Retinal pigment epithelial cell (primary cell): ENCODE measurements around the gene C1orf232.
A peak's percentile ranks its signal among the peaks of the same experiment; 100 is the strongest.

Experiments used
- DNase-seq: peaks from one replicate; pipeline ENCODE4 v3.0.0-alpha.2; 2010; ENCODE audit warnings: low read depth
- H3K4me3 ChIP-seq: 2 replicates; pipeline ENCODE4 v1.5.1; 2011; ENCODE audit warnings: mild to moderate bottlenecking, low read length, control low read depth, moderate library complexity
- TF ChIP-seq, protein P1 (sequence below): conservative IDR thresholded peaks from 2 replicates; pipeline ENCODE4 v1.5.1; 2011; ENCODE audit warnings: low read depth, low read length, control low read depth, inconsistent platforms

The C1orf232 gene

GRCh38 chr1:26155370-26156284, 13.1 kb downstream of the C1orf232 start:
- no peak overlapping the region for H3K4me3 ChIP-seq
- no peak for DNase-seq
- TF ChIP-seq, protein P1, sequence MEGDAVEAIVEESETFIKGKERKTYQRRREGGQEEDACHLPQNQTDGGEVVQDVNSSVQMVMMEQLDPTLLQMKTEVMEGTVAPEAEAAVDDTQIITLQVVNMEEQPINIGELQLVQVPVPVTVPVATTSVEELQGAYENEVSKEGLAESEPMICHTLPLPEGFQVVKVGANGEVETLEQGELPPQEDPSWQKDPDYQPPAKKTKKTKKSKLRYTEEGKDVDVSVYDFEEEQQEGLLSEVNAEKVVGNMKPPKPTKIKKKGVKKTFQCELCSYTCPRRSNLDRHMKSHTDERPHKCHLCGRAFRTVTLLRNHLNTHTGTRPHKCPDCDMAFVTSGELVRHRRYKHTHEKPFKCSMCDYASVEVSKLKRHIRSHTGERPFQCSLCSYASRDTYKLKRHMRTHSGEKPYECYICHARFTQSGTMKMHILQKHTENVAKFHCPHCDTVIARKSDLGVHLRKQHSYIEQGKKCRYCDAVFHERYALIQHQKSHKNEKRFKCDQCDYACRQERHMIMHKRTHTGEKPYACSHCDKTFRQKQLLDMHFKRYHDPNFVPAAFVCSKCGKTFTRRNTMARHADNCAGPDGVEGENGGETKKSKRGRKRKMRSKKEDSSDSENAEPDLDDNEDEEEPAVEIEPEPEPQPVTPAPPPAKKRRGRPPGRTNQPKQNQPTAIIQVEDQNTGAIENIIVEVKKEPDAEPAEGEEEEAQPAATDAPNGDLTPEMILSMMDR = no peak

- TF ChIP-seq, protein P1 = no peak
- DNase-seq = no peak
- no peak overlapping the region for H3K4me3 ChIP-seq
These were observed 14.0 kb downstream of the C1orf232 start for GRCh38 chr1:26154750-26155149.

DNA sequence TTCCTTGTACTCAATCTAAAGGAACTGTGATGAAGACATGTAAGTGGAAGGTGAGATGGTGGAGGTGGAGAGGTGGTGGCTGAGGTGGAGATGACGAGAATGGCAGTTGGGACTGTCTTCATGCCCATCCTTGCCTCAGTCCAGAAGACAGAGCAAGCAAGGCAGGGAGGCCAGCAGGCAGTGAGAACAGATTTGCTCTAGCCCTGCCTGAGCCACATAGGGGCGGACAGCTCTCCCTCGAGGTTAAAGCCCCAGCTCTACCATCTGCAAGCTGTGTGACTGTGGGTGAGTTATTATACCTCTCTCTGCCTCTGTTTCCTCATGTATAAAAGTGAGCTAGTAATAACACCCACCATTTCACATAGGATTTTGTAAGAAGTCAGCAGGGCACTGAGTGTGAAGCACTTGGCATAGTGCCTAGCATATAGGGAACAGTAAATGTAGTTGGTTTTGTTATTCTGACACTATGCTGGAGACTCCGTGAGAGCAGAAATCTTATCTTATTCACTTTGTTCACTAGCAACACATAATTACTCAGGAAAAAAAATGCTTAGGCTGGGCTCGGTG, 14.7 kb downstream of the C1orf232 start:
- DNase-seq = no peak
- TF ChIP-seq, protein P1 = no peak
- no peak overlapping the region for H3K4me3 ChIP-seq

DNA sequence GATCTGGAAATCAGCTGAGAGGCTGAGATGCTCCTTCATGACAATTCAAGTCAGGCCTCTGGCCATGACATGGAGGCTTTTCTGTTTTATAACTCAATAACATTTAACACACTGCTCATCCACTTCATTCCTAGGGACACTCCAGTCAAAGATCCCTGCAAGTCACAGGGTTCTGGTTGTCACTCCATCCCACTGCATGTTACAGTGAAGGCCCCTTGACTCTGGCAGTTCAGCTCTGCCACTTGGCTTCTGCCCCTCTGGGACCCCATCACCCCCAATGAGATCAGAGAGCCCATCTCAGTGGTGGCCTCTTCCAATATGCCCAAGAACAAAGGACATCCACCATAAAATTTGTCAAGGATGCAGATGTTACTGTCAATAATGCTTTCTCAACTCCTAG, 19.9 kb downstream of the C1orf232 start:
- no peak for DNase-seq
- TF ChIP-seq, protein P1 = no peak
- no peak overlapping the region for H3K4me3 ChIP-seq

- no peak overlapping the region for H3K4me3 ChIP-seq
- no peak for DNase-seq
- TF ChIP-seq, protein P1 = no peak
These were observed 22.8 kb downstream of the C1orf232 start for GRCh38 chr1:26145960-26146294.

DNA sequence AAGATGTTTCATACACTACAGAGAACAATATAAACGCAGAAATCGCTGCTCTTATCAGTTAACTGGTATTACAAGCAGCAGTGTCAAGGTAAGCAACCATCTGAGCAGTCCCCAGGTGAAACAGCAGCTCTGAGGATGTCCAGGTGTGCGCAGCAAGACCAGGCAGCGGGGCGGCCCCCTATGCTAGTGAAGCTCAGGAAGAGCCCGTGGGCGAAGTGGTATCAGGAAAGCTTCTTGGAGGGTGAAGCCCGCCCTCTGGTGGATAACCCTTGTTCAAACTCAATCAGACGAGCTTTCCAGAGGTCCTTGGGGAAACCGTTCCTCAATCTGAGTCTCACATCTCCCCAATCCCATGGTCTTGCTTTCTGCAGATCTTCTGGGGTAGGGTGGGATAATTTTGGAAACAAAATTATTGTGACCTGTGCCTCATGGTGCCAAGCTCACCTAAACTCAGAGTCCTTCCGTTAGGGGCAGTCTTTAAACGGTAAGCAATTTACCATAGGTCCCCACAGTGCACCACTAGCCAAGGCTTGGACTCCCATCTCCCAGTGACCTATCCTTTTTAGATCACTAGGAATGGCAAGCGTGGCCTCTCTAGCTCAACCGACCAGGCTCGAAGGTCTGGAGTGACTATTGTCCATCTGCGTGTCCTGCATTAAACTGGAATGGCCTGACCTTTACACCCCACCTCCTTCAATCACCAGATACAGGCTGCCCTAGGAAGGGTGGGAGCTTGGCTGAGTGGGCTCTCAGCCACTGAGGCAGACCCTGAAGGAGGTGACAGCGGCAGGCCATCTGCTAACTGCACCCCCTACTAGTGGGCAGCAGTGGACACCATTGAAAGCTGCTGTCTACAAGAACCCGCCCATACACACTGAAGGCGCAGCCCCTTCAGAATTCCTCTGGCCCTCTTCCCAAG, 23.5 kb downstream of the C1orf232 start:
- TF ChIP-seq, protein P1 = peak; percentile 73
- no peak overlapping the region for H3K4me3 ChIP-seq
- DNase-seq = peak; percentile 34
